ENCODE measurements around the gene AFF2.

GRCh38 chrX:148507418-148507817 lies 7.0 kb downstream of the AFF2 start:
- TF ChIP-seq CTCF (IDR thresholded peaks at IDR 0.05) (no peak), POLR2A (IDR thresholded peaks at IDR 0.05) (no peak)
